GM19240 (cell line): ENCODE results near the gene CPLX3.

ENCODE experiments used
- DNase-seq: peaks from one replicate; pipeline ENCODE4 v3.0.0; 2011; ENCODE audit warnings: low spot score; ENCODE audit not compliant: insufficient read length

The CPLX3 gene

DNA sequence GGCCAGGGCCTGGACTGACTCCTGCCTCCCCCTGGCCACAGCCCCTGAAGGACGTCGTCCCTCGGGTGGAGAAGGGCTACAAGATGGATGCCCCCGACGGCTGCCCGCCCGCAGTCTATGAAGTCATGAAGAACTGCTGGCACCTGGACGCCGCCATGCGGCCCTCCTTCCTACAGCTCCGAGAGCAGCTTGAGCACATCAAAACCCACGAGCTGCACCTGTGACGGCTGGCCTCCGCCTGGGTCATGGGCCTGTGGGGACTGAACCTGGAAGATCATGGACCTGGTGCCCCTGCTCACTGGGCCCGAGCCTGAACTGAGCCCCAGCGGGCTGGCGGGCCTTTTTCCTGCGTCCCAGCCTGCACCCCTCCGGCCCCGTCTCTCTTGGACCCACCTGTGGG, 24.1 kb upstream of the CPLX3 start:
- DNase-seq = no peak

DNA sequence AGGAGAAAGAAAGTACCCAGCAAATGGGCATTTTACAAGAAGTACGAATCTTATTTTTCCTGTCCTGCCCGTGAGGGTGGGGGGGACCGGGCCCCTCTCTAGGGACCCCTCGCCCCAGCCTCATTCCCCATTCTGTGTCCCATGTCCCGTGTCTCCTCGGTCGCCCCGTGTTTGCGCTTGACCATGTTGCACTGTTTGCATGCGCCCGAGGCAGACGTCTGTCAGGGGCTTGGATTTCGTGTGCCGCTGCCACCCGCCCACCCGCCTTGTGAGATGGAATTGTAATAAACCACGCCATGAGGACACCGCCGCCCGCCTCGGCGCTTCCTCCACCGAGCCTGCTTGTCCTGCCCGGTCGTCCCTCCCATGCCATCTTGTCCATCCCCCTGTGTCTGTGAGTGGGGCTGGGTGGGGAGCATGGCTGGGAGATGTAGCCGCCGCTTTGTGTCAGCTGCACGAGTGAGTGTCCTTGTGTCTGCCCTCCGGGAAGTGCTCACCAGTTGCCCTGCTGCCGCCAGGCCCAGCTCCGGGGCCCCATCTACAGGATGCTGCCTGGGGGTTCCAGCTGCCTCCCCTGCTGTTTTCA, 23.5 kb upstream of the CPLX3 start:
- DNase-seq = no peak

DNA sequence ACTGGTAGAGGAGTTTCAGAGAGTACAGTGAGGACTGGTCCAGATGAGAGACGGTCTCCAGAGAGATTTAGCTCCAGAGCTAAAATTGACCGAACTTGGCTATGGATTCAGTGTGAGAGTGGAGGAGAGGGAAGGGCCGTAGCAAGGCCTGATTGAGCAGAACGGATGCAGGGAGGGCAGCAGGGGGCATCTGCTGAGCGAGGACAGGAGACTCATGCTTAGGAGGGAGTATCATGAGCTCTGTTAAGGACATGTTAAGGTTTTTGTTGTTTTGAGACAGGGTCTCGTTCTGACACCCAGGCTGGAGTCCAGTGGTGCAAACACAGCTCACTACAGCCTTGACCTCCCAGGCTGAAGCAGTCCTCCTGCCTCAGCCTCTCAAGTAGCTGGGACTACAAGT, 21.5 kb upstream of the CPLX3 start:
- DNase-seq = no peak

DNA sequence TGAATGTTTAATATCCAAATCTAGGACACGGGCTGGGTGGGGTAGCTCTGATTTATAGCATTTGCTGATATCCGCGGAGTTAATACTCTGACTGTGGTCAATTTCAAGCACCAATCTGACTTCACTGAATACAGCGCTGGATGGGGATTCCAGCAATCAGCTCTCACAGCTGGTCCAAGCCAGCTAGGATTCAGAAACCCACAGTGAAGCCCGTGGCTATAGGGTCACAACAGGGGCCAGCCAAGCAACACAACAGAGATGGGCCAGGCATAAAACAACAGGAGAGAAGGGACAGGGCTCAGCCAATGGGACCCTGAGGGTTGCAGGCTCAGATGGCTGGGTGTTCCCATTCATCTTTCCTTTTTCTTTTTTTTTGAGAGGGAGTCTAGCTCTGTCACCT, 19.1 kb upstream of the CPLX3 start:
- no peak for DNase-seq

DNA sequence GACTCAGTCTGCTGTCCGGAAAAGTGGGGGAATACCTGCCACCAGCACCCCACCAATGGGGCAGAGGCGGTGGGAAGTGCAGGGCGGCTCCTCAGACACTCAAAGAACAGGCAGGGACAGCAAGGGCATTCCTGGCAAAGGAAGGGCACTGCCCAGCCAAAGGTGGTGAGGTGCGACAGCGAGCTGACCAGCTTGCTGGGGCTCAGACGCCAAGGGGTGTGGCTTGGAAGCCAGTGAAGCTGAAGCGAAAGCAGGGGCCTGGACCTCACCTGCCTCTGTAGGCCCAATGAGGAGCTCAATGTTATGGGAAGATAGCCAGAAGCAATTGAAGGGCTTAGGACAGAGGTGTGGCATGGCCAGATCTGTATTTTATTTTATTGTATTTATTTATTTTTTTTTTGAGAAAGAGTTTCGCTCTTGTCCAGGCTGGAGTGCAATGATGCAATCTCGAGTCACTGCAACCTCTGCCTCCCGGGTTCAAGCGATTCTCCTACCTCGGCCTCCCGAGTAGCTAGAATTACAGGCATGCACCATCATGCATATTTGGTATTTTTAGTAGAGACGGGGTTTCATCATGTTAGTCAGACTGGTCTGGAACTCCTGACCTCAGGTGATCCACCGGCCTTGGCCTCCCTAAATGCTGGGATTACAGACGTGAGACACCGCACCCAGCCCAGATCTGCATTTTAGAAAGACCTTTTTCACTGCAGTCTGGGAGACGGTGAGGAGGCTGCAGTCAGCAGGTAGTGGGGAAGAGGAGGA, 18.2 kb upstream of the CPLX3 start:
- no peak for DNase-seq

DNA sequence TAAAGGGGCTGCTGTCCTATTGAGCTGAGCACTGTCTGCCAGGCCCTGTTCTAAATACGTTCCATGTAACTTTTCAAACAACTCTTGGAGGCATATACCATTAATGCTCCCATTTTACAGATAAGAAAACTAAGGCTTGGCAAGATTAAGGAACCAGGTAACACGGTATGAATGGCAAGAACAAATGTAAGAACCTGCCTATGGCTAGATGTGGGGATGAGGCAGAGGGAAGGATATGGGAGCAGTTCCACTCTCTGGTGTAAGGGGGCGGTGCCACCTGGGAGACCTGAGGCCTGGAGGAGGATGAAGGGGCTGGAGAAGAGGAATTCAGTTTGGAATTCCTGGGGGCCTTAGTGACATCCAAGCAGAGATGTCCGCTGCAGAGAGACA, 17.6 kb upstream of the CPLX3 start:
- no peak for DNase-seq

DNA sequence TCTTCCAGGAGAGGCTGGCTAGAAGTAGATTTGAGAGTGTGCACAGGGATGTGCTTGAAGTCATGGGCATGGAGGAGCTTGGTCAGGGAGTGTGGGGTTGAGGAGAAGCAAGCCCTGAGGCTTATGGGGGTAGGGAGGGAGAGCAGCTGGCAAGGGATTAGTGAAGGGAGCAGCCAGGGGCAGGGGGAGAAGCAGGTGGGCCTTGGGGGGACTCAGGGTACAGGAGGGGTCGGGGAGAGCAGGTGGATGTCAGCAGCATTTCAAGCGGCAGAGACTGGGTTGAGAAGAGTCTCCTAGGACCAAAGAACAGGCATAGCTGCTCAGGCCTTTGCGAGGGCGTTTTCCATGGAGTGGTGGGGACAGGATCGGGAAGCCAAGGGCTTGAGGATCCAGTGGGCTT, 17.2 kb upstream of the CPLX3 start:
- no peak for DNase-seq

DNA sequence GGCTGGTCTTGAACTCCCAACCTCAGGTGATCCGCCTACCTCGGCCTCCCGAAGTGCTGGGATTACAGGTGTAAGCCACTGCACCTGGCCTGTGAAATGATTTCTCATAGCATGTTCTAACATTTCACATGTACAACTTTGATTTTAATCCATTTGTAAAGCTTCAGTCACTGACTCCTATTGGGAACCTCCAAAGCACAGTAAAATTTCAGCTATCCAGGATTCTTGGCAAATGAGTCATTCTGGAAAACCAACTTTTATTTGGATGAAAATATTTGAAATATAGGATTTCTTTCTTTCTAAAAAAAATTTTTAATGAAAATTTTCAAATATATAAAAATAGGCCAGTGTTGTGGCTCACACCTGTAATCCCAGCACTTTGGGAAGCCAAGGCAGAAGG, 16.5 kb upstream of the CPLX3 start:
- no peak for DNase-seq

DNA sequence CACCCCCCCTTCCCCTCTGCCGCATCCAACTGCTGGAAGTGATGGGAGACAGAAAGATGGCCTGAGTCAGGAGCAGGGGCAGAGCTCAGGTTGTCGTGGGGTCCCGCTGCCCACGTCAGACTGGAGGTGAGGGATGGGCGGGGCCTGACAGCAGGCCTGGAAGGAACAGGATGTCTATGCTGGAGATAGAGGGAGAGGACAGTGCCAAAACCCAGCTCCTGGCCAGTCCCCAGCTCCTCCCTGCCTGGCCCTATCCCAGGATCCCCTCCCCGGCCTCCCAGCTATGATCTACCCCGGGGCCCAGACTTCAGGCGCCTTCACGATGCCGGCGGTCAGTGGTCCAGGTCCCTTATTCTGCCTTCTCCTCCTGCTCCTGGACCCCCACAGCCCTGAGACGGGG, 13.9 kb upstream of the CPLX3 start, which contains the start of gene LMAN1L:
Gene LMAN1L, plus strand, starts transcription at position 303 of the 400 bp plus-strand sequence. Its CDS starts 20 bp downstream, at position 323.
- DNase-seq = no peak

DNA sequence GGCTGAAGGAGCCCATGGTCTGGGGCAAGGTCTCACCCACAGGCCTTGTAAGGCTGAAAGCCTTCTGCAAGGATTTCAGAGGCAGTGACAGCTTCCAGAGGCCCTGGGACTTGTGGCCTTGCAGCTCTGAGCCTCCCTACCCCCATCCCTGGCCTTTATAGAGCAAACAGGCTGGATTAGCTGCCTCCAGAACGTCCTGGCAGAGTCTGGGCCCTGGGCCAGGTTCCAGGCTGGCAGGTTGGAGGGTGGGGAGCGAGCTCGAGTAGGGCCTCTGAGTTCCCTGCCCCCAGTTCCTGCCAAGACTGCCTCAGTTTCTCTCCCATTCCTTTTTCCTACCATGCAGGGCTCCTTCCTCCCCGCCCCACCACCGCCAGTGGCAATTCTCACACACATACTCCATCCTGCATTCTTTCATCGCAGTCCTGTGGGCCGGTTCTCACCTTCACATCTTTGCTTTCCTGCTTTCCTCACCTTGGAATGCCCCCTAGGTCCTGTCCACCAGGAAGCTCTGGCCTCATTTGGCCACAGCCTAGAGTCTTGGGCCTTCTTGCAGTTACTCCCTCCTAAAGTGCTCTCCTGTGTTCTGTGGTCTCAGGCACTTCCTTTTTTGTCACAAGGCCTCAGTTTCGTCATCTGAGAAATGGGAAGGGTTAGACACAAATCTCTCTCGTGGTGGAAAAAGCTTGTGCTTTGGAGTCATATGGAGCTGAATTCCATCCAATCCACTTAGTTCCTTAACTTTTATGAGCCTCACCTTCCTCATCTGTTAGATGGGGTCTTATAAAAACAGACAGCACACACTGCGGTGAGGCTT, 11.1 kb upstream of the CPLX3 start:
- DNase-seq = no peak

DNA sequence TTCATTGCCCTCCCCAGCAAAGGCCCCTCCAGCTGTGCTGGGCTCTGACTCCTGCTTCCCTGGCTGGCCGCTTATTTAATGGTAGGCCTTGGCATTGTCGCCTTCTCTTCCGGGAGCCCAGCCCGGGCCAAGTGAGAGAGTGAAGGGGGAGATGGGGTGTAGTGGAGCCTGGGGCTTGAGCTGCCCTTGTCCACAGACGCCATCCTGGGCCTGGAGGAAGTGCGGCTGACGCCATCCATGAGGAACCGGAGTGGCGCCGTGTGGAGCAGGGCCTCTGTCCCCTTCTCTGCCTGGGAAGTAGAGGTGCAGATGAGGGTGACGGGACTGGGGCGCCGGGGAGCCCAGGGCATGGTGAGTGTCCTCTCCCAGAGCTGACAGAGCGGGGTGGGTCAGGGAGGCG, 10.5 kb upstream of the CPLX3 start:
- DNase-seq = no peak

DNA sequence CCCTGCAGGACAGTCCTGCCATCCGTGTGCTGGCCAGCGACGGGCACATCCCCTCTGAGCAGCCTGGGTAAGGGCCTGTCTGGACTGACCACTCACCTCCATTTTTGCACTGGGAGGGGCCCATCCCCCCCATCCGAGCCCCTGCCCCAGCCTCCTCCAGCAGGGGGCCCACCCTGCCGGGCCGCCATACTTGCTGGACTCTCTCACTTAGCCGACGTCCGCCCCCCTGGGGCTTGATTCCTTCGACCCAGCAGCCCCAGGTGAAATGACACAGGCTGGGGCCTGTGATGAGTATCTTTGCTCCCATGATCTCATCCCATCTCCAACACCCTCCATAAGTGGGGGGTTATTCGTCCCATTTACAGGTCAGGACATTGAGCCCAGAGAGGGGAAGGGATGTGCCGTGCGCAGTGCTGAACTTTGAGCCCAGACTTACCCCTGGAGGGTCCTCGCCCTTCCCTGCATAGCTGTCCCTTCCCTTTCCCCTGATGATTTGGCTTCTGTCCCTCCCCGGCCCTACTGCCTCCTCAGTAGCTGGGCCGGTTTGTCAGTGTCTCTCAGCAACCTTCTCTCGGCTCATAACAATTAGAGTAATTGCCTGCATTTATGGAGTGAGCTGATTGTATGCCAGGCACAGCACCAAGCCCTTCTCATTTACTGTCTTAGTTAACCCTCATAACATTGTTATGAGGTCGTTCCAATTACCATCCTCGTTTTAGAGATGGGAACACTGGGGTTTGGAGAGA, 9.6 kb upstream of the CPLX3 start:
- DNase-seq = no peak

DNA sequence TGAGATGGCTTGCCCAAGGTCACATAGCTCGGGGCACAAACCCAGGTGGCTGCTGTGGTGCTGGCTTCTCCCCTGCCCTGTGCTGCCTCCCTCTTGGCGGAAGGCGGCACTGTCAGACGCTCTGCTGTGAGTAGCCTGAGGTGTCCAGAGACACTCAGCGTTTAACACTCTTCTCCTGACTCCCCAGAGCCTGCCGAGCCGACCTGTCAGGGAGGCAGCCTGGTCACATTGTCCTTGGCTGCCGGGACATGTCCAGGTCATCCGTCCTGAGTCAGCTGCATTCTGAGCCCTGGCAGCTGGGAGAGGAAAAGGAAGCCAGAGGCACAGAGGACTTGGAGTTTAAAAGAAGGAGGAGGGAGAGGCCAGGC, 9.1 kb upstream of the CPLX3 start:
- no peak for DNase-seq

DNA sequence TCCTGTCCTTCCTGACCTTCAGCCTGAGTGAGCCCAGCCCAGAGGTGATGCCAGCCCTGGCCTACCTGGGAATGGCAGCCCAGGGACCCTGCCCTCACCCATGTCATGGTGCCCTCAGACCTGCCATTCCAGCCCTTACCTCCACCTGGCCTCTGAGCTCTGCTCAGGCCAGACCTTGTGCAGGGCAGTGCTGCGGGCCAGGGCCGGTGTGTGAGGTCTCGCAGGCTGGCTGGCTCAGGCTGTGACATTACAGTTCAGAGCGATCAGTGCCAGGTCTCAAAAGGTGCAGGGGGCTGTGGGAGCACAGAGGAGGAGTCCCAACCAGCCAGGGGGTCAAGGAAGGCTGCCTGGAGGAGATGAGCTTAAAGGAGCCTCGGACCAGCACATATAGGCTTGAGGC, 6.4 kb upstream of the CPLX3 start:
- no peak for DNase-seq

DNA sequence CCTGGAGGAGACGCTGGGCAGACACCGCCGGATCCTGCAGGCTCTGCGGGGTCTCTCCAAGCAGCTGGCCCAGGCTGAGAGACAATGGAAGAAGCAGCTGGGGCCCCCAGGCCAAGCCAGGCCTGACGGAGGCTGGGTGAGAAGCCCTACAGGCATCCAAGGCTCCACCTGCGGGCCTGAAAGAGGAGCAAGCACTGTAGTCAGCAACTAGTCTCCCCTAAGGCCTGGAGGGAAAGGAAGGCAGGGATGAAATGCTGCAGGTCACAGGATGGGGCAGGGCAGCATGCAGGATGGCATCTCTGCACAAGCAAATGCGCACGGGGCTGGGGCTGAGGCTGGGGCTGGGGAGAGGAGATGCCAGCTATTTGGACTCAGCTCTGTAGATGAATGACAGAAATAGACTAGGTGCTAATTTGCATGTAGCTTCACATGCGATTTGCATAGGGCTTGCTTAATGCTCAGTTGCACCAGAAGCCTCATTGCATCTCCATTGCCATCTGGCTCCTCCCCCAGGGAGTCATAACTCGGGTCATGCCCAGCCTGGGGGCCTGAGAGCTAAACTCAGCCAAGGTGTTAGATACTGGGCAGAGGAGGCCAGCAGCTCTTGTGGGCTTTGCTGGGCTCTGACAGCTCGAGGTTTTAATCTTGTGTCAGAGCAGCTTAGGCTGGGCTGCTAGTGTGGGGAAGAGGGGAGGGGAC, 5.2 kb upstream of the CPLX3 start:
- peak; percentile 90 for DNase-seq

DNA sequence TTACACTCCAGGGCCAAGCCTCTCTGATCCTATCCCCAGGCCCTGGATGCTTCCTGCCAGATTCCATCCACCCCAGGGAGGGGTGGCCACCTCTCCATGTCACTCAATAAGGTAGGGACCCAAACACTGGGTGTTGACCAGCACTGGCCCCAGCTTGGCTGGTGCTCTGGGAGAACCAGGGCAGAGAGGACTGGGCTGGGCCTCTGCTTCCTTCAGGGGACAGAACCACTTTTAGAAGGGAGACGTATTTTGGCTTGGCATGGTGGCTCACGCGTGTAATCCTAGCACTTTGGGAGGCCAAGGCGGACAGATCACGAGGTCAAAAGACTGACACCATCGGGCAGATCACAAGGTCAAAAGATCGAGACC, 4.7 kb upstream of the CPLX3 start:
- no peak for DNase-seq

DNA sequence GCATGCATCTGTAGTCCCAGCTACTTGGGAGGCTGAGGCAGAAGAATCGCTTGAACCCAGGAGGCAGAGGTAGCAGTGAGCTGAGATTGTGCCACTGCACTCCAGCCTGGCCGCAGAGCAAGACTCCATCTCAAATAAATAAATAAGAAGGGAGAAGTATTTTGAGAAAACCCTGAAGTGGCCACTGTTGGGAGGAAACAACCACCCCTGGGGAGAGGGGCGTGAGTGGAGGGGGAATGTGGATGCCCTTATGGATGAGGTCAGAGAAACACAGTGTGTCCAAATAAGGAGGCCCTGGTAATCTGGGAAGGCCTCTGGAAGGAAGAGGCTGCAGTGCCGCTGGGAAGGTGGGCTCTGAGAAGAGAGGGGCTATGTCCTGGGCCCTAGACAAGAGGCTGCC, 4.2 kb upstream of the CPLX3 start:
- DNase-seq = no peak

DNA sequence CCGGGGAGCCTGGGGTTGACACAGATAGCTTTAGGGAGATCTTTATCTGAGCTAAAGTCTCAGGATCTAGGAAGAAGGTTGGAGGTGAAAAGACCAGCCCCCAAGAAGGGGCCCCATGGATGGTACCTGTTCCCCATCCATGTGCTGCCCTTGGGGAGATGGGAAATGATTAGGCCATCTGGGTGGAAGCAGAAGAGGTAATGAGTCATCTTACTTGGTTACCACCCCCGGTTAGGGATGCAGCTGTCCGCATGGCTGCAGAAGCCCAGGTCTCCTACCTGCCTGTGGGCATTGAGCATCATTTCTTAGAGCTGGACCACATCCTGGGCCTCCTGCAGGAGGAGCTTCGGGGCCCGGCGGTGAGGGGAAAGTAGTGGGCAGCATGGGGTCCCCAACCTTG, 3.1 kb upstream of the CPLX3 start:
- DNase-seq = no peak

DNA sequence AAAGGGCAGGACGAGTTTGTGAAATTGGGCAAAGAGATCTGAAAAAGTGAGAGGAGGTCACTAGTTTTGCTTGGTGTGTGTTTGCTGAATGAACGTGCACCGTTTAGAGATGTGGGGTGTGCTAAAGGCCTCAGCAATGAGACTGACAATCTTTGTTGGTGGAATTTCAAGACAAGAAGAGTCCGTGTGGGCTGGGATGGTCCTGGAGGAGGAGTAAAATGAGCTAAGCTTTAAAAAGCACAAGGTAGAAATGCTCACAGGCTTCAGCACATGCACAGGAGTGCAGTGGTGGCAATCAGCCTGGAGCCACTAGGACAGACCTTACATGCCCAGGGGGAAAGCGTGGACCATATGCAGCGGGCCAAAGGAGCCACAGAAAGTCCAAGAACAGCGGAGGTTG, 1.5 kb upstream of the CPLX3 start:
- no peak for DNase-seq

DNA sequence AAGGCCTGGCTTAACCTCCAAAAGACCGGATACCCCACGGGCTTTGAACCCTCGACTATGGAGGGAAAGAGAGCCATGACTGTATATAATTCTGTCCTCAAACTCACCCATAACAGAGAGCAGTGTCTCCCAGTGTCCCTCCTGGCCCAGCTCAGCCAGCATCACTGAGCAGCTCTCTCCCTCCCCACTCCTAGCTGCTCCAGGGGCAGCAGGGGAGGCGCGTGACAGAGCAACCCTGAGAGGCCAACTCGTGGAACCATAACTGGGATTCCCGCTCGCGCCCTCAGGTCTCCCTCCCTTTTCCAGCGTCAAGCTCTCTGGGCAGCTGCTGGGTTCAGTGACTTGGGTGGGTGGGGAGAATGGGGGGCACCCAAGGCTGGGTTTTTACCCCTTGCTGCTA, 561 bp upstream of the CPLX3 start:
- no peak for DNase-seq

DNA sequence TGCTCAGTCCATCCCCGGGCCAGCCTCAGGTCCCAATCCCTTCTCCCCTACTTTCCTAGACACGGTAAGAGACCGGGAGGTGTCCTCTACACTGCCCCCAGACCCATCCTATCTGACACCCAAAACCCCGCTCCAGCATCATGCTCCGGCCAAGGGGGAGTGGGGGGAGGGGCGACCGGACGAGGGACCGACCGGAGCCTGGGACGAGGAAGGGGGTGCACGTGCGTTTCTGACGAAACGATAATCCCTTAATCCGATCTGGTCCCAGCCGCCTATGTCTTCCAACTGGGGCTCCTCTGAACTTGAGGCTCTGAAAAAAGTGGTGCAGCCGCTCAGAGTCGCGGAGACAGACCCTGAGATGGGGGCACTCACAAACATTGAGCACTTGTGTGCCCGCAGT, 494 bp downstream of the CPLX3 start:
- DNase-seq = no peak
